Neural crest cell (in vitro differentiated cells): Measurements from ENCODE around the gene SDS. TPM values are rescaled to one million over a fixed set of nuclear protein-coding genes. Genes with fewer than 3 reads are reported as not detected.

Experiments used
- DNase-seq: peaks from one replicate; pipeline ENCODE4 v3.0.0; 2021; ENCODE audit warnings: low read depth, mixed read lengths, low spot score
- H3K27ac Mint-ChIP-seq: one replicate; pipeline ENCODE4 v1.8.0; 2021; ENCODE audit warnings: mild to moderate bottlenecking, mixed read lengths; ENCODE audit not compliant: unreplicated experiment
- H3K27me3 Mint-ChIP-seq: 2 replicates; pipeline ENCODE4 v1.8.0; 2021; ENCODE audit warnings: low read depth, mild to moderate bottlenecking, mixed read lengths
- H3K36me3 Mint-ChIP-seq: 2 replicates; pipeline ENCODE4 v1.8.0; 2021; ENCODE audit warnings: low read depth, mild to moderate bottlenecking, mixed read lengths
- H3K4me1 Mint-ChIP-seq: 2 replicates; pipeline ENCODE4 v1.8.0; 2021; ENCODE audit warnings: mixed read lengths
- H3K4me3 Mint-ChIP-seq: one replicate; pipeline ENCODE4 v1.8.0; 2021; ENCODE audit warnings: mild to moderate bottlenecking, mixed read lengths
- H3K9me3 Mint-ChIP-seq: 2 replicates; pipeline ENCODE4 v1.8.0; 2021; ENCODE audit warnings: mixed read lengths
- total RNA-seq: library from RNA; stranded (reverse); gene quantifications from 2 replicates; pipeline ENCODE4 v1.2.1, GENCODE V29; 2021
- TF ChIP-seq, protein P1 (sequence below): fragments of 200-600 bp; sonication (generic); conservative IDR thresholded peaks from 2 replicates; pipeline ENCODE4 v1.5.0; 2021; ENCODE audit warnings: antibody characterized with exemption, mild to moderate bottlenecking

Gene SDS
- total RNA-seq, 1 donor from 2014 or later: not detected

DNA sequence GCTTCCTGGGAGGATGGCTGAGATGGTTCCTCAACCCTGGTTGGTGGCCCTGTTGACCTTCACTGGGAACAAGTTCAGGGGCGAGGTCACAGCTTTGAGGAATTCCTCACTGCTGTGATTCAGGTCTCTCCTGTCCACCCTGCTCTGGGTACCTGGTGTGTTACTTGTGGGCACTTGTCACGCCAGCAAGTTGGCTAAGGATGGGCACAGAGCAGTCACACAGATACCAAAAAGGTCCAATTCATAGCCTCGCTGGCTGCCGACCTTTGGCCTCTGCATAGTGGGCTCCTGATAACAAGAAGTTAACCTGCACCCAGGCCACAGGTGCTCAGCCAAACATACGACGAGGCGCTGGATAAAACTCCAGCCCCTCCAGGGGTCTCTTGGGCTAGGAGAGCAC is 11.2 kb downstream of the SDS start:
- DNase-seq: no peak
- H3K4me3 Mint-ChIP-seq: no peak overlapping the region
- peaks cover 3% of the 10 kb centered on the region for H3K27me3 Mint-ChIP-seq
- no peak overlapping the region for H3K27ac Mint-ChIP-seq
- peaks cover 3% of the 10 kb centered on the region for H3K36me3 Mint-ChIP-seq
- H3K4me1 Mint-ChIP-seq: no peaks in the 10 kb centered on the region
- no peaks in the 10 kb centered on the region for H3K9me3 Mint-ChIP-seq
- TF ChIP-seq, protein P1, sequence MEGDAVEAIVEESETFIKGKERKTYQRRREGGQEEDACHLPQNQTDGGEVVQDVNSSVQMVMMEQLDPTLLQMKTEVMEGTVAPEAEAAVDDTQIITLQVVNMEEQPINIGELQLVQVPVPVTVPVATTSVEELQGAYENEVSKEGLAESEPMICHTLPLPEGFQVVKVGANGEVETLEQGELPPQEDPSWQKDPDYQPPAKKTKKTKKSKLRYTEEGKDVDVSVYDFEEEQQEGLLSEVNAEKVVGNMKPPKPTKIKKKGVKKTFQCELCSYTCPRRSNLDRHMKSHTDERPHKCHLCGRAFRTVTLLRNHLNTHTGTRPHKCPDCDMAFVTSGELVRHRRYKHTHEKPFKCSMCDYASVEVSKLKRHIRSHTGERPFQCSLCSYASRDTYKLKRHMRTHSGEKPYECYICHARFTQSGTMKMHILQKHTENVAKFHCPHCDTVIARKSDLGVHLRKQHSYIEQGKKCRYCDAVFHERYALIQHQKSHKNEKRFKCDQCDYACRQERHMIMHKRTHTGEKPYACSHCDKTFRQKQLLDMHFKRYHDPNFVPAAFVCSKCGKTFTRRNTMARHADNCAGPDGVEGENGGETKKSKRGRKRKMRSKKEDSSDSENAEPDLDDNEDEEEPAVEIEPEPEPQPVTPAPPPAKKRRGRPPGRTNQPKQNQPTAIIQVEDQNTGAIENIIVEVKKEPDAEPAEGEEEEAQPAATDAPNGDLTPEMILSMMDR: no peak

DNA sequence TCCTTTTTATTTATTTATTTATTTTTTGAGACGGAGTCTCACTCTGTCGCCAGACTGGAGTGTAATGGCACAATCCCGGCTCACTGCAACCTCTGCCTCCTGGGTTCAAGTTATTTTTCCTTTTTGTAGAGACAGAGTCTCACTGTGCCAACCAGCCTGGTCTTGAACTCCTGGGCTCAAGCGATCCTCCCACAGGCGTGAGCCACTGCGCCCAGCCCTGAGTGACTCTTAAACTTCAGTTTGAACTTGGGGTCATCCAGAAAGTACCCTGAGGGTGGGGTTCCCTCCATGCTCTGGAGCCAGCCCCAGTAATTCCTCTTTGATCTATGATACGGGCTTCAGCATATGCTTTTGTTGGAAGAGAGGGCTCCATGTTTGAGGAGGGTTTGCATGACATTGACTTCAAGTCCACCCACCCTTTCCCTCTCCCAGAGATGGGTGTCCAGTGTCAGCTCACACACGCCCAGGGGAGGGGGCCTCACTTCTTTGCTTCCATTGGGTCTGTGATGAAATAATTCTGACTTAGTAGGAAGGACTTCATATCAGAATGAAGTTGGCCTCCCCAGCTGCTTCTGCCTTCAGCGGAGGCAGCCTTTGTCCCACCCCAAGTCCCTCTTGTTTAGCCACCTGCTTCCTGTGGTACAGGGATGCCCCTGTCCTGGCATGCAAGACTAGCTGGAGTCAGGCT is 11.9 kb downstream of the SDS start:
- TF ChIP-seq, protein P1: no peak
- Mint-ChIP-seq H3K4me3 (no peak overlapping the region), H3K27ac (no peak overlapping the region), H3K36me3 (peaks cover 3% of the 10 kb centered on the region), H3K27me3 (no peaks in the 10 kb centered on the region), H3K9me3 (no peaks in the 10 kb centered on the region), H3K4me1 (no peaks in the 10 kb centered on the region)
- no peak for DNase-seq

DNA sequence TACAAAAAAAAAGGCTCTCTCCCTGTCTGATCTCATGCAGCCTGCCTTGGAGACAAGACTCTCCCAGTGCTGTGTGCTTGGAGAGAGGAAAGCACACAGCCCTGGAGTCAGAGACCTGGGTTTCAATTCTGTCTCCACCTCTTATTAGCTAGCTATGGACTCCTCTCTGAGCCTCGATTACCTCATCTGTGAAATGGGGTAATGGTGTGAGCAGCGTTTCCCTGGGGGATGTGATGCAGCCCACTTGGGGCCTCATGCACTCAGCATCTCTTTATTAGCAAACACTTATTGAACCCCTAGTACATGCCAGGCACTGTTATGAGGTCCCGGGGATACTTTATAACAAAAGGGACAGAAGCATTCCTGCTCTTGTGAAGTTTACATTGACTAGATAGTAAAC is 12.5 kb downstream of the SDS start:
- H3K4me3 Mint-ChIP-seq: no peak overlapping the region
- H3K9me3 Mint-ChIP-seq: no peaks in the 10 kb centered on the region
- H3K27ac Mint-ChIP-seq: no peak overlapping the region
- TF ChIP-seq, protein P1: no peak
- no peaks in the 10 kb centered on the region for H3K4me1 Mint-ChIP-seq
- no peak for DNase-seq
- peaks cover 3% of the 10 kb centered on the region for H3K36me3 Mint-ChIP-seq
- H3K27me3 Mint-ChIP-seq: no peaks in the 10 kb centered on the region

DNA sequence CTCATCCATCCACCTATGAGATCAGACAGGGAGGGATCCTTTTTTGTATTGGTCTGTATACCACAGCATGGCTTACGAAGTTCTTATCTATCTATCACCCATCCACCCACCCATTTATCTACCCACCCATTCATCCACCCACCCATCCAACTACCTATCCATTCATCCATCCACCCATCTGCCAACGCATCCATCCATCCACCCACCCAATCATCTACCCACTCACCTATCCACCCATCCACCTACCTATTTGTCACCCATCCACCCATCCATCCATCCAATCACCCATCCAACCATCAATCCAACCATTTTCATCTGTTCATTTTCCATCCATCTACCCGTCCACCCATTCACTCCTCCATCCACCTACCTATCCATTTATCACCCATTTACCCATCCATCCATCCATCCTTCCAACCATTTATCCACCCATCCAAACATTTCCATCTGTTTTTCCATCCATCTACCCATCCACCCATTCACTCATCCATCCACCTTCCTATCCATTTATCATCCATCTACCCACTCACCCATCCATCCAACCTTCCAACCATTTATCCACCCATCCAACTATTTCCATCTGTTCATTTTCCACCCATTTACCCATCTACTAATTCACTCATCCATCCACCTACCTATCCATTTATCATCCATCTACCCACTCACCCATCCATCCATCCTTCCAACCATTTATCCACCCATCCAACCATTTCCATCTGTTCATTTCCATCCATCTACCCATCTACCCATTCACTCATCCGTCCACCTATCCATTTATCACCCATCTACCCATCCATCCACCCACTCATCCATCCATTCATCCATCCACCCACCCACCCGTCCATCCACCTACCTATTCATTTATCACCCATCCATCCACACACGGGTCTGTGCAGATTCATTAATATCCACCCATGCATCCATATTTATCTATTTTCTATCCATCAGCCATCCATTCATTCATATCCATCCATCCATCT is 13.3 kb downstream of the SDS start:
- peaks cover 3% of the 10 kb centered on the region for H3K36me3 Mint-ChIP-seq
- DNase-seq: no peak
- H3K4me3 Mint-ChIP-seq: no peak overlapping the region
- H3K4me1 Mint-ChIP-seq: no peaks in the 10 kb centered on the region
- H3K27ac Mint-ChIP-seq: no peak overlapping the region
- TF ChIP-seq, protein P1: no peak
- H3K27me3 Mint-ChIP-seq: no peaks in the 10 kb centered on the region
- H3K9me3 Mint-ChIP-seq: no peaks in the 10 kb centered on the region

DNA sequence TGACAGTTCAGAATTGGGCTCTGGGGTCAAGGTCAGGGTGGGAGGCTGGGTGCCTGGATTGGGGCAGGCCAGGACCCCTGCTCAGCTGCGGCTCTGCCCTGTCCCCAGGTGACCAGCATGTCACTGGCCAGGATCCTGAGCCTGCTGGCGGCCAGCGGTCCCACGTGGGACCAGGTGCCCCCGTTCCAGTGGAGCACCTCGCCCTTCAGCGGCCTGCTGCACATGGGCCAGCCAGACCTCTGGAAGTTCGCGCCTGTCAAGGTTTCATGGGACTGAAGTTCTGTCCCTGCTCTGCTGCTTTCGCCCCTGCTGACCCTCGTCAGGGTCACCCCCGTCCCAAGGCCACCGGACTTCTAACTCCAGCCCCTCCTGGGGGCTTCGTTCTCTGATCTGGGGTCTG is 15.3 kb downstream of the SDS start:
- TF ChIP-seq, protein P1: no peak
- Mint-ChIP-seq H3K27ac (no peak overlapping the region), H3K27me3 (no peaks in the 10 kb centered on the region), H3K4me1 (no peaks in the 10 kb centered on the region), H3K4me3 (no peak overlapping the region), H3K9me3 (no peaks in the 10 kb centered on the region), H3K36me3 (peaks cover 7% of the 10 kb centered on the region)
- DNase-seq: no peak
